GM12801 (cell line): Measurements from ENCODE around the gene PRKD3.

Source experiments
- TF ChIP-seq, protein P1 (sequence below): IDR thresholded peaks from one replicate; pipeline ENCODE4 v1.5.1; 2011; ENCODE audit warnings: control low read depth; ENCODE audit not compliant: insufficient read length; ENCODE audit errors: extremely low read depth

PRKD3 gene

DNA sequence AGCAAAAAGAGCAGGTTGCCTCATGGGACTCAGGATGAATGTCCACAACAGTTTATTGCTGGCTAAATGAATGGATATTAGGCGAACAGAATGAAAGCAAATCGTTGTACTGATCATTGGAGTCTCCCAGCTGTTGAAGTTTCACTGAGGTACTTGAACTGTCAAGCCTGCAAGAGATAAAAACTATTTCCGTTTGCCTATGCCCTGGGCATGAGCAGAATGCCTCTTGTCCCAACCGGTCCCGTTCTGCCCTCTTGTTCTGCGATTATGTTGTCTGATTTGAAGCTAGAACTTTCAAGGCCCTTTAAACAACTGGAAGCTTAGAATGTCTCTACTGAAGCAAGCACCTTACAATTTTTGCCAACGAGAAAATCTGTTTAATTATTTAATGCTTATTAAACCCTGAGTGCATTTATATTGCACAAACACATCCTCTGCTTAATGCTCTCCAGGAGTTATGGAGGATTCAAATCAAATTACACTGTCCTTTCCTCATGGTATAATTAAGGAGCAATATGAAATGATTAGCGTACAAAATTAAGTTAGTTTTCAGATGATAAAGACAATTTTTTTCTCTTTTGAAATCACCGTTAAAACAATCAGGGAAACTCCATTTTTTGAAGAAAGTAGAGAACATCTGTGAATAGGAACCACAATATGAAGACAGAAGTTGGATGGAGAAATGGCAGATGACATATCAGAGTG is 37.5 kb upstream of the PRKD3 start:
- TF ChIP-seq, protein P1, sequence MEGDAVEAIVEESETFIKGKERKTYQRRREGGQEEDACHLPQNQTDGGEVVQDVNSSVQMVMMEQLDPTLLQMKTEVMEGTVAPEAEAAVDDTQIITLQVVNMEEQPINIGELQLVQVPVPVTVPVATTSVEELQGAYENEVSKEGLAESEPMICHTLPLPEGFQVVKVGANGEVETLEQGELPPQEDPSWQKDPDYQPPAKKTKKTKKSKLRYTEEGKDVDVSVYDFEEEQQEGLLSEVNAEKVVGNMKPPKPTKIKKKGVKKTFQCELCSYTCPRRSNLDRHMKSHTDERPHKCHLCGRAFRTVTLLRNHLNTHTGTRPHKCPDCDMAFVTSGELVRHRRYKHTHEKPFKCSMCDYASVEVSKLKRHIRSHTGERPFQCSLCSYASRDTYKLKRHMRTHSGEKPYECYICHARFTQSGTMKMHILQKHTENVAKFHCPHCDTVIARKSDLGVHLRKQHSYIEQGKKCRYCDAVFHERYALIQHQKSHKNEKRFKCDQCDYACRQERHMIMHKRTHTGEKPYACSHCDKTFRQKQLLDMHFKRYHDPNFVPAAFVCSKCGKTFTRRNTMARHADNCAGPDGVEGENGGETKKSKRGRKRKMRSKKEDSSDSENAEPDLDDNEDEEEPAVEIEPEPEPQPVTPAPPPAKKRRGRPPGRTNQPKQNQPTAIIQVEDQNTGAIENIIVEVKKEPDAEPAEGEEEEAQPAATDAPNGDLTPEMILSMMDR: no peak

DNA sequence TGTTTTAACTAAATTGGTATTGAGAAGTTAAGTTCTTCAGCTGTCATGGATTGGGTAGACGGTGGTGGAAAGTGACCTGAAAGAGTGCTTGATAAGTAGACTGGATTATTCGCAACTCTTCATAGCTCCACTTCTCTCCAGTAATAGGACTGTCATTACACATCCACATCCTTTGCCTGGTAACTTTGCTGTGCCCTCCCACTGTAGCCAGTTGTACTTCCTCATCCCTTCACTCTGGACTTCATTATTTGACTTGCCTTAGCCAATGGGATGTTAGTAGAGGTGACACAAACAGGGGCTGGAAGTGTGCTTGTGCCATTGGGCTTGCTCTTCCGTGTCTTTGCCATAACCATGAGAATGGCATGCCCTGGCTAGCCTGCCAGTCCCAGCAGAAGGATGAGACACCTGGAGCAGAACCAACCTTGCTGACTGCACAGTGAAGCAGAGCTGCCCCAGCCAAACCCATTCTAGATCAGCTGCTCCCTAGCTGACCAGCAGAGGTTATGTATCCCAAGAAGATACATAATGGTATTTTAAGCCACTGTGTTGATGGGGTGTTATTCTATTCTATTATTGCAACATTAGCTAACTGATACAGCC is 36.7 kb upstream of the PRKD3 start:
- TF ChIP-seq, protein P1: no peak

DNA sequence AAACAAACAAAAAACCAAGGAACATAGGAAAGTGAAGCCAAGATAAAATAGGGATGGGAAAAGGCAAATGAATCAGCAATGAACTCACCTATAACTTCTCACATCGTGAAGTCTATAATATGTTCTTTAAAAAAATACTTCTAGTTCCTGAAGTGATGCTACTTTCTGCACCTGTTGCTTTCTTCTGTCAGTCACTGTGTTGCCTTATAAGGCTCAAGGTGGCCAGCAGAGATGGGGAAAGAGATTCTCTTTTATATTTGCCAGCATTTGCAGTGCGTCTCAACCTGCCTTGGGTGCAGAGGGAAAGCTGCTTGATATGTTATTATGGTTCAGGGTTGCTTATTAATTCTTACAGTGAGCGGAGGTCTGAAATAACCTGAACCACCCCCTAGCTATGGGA is 33.8 kb upstream of the PRKD3 start:
- TF ChIP-seq, protein P1: no peak

DNA sequence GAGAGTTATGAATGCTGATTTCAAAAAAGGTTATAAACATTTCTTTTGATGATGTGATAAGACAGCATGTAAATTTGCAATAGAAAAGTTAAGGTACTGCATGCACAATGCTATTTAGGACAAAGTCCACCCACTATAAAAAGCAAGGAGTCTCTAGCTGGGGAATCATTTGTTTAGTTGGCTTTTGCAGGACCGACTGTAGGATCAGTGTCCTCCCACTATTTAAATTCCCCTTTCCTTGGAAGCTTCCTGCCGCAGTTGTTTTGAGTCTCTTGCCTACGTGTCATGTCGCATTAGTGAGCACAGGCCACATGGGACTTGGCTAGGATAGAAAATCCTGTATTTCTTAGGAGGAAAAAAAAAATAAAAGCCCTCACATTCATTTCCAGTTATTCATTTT is 32.9 kb upstream of the PRKD3 start:
- TF ChIP-seq, protein P1: no peak

DNA sequence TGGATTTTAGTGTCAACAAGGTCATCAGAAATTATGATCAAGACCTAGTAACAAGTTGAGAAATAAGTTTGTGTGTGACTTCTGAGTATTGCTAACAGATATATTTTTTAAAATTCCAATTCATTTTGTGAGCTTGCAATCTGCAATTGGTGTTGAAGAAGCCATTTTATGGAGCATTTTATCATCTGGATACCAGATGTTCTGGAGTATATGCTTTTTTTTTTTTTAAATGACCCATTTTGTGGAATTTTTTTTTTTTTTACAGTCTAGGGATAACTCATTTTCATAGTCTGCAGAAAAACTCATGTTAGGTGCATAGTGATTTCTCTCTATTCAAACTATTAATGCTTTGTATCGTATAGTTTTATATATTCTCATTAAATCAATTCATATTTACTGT is 32.4 kb upstream of the PRKD3 start:
- TF ChIP-seq, protein P1: no peak

DNA sequence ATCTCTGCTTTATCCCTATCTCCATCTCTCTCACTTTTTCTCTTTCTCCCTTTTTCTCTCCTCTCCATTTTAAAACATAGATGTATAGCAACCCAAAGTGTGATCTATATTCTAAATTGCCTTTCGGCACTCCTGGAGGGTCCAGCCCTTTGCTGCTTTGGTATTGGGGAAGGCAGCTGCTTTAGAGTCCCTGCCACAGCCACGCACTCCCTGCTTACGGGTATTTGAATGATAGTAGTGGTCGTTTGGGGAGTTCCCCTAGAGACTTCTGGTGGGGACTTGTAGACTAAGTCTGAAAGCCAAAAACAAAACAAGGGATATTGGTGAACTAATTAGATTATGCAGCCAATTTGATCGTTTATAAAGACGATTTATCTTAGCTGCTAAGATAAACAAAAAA is 31.7 kb upstream of the PRKD3 start:
- TF ChIP-seq, protein P1: no peak

DNA sequence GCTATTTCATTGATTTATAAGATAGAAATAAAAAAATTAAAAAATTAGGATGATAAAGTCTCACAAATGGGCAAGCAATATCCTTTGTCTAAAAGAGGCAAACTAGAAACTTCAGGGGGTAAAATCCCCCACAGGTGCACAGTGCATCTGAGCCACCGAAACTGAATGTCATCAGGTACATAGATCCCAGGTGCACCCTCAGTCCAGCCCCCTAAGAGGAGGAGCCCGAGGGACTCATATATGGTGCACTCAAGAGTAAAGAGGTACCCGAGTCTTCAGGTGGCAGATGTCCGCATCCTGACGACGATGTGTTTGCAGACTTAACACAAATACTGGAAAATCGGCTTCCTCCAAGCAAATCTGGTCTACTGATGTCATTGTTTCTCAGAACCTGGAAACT is 31.1 kb upstream of the PRKD3 start:
- TF ChIP-seq, protein P1: no peak

DNA sequence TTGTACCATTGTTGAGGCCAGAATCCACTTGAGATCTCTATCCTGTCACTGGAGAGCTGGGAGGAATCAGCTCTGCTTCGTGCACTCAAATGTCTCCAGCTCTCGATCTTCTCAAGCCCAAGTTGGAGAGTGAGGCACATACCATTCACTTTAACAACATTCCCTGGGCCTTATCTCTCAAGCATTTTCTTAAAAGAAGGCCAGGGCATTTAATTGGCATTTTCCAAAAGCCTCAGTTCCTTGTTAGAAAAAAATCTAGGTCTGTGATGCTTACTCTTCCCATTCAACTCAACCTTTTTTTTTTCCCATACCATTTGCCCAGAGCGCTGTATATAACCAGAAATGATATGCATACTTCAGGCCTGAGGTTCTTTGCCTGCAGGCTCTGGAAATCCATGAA is 29.9 kb upstream of the PRKD3 start:
- TF ChIP-seq, protein P1: no peak
